ENCODE results near the gene ANKS3.

Gene ANKS3

DNA sequence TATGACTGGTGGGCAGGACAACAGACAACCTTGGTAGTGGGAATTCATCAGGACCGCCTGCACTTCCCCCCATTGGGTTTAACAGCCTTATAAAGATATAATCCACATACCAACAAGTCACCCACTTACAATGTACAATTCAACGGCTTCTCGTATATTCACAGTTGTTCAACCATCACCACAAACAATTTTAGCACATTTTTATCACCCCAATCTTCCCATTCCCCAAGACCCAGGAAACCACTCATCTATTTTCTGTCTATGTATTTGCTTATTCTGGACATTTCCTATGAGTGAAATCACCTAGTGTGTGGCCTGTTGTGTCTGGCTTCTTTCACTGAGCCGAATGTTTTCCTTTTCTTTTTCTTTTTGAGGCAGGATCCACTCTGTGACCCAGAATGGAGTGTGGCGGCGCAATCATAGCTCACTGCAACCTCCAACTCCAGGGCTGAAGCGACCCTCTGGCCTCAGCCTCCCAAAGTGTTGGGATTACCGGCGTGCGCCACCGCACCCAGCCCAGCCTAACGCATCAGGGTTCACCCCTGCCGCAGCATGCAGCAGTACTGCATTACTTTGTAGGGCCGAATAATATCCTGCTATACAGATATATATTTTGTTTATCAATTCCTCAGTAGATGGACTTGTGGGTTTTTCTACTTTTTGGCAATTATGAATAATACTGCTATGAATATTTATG is 10.9 kb downstream of the ANKS3 start:
- DNase-seq: no peak

GRCh38 chr16:4718466-4718865 is 15.6 kb downstream of the ANKS3 start:
- DNase-seq: no peak

DNA sequence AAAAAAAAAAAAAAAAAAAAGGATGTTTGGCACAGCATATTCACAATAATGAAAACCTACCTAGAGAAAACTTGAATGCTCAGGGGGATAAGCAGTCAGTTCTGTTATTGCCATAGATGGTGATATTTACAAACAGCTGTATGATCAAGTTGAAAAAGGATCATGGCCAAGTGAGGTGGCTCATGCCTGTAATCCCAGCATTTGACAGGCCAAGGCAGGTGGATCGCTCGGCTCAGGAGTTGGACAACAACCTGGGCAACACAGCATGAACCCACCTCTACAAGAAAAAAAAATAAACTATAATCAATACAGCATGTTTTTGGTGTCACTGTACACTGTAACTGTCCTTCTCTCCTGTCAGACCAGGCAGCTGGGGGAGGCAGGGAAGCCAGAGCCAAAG is 19.1 kb downstream of the ANKS3 start:
- DNase-seq: no peak

DNA sequence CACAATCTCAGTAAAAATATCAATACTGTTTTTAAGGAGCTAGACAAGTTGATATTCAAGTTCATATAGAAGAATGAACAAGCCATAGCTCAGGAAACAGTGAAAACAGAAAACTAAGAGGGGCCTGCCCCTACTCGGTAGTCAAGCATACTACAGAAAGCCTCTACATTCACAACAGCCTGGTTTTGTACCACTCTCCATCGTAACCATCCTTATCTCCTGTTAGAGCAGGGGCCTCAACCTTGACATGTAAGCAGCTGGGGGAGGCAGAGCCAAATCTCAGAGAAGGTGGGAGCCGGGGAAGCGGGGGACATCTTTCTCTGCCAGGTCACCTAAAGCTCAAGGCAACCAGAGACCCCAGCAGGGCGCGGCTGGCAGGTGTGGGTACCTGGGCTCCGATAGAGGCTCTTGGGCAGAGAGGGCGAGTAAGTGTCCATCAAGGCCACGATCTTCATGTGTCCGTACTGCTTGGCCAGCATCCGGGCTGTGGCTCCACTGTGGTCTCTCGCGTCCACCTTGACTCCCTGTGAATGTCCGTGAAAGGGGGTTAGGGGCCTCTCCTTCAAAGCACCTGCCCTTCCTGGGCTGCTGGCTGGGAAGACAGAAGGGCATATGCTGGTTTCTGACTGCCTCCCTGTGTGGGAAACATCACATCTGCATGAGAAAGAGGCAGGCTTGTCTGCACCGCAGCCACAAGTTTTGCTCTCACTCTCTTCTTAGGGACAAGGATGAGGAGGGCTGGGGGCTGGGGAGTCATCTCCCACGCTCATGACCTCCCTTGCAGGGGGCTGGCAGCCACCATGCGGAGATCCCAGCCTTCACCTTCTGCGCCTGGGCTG is 20.2 kb downstream of the ANKS3 start:
- no peak for DNase-seq

DNA sequence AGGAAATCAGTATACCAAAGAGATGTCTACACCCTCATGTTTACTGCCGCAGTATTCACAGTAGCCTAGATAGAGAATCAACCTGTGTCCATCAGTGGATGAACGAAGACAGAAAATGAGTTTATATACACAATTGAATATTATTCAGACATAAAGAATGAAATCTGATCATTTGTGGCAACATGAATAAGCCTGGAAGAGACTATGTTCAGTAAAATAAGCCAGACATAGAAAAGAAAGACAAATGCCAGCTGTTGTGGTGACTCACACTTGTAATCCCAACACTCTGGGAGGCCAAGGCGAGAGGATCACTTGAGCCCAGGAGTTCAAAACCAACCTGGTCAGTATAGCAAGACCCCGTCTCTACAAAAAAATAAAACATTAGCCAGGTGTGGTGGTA is 24.6 kb downstream of the ANKS3 start:
- DNase-seq: no peak

DNA sequence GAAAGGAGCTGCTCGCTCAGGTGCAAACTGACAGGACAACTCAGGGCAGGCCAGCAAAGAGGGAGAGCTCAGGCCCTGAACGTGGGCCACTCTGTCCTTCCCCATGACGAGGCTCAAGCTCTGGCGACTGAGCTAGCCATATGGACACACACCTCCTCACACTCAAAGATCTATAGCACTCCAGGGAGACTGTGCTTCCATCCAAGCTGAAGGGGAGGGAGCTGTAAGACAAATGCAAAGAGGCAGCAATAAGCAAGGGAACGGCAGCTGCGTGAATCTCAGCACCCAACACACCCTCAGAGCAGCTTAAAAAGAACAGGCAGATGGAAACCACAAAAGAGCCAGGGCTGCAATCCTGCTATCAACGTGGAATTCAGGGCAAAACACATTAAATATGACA is 27.2 kb downstream of the ANKS3 start:
- DNase-seq: no peak

DNA sequence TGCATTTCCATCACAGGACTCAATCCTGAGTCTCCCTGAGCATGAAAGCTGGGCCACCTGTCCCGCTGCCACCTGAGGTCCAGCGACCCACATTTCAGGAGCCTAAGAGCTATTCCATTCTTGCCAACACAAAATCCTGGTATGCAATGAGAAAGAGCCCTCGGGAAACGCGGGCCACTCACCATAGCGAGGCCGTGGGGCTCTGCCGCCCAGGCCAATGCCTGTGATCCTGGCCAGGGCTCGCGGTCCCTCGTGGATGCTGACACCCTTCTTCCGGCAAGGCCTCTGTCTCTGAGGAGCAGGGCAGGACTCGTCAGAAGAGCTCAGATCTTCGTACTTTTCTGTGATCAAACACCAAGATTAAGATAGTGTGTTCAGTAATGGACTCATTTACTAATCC is 29.2 kb downstream of the ANKS3 start:
- DNase-seq: no peak

- no peak for DNase-seq
Measured at GRCh38 chr16:4704491-4704890, 29.6 kb downstream of the ANKS3 start.

- no peak for DNase-seq
Measured at GRCh38 chr16:4703906-4704305, 30.2 kb downstream of the ANKS3 start.

DNA sequence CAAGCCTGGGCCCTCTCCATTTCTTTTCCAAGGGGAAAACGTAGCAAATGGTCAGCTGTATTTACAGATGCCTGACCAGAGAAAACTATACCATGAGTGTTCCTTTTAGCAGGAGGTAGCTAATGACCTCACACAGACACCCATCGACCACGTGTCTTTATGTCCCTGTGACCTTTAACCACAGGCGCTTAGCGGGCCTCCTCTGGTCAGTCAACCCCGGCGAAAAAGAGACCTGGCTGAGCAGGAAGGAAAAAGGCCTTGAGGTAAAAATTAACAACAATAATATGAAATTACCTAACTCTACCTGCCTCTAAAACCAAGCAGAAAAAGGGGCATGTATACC is 31.6 kb downstream of the ANKS3 start:
- DNase-seq: no peak

GRCh38 chr16:4701791-4702465 is 32.1 kb downstream of the ANKS3 start:
- no peak for DNase-seq

- DNase-seq: no peak
Measured at GRCh38 chr16:4700997-4701743, 32.9 kb downstream of the ANKS3 start.

GRCh38 chr16:4700380-4700996 is 33.6 kb downstream of the ANKS3 start:
- no peak for DNase-seq

GRCh38 chr16:4699046-4699556 is 35.0 kb downstream of the ANKS3 start:
- no peak for DNase-seq

- DNase-seq: no peak
Measured at GRCh38 chr16:4698321-4699045, 35.6 kb downstream of the ANKS3 start.

GRCh38 chr16:4697848-4698291 is 36.2 kb downstream of the ANKS3 start:
- DNase-seq: no peak

GRCh38 chr16:4696905-4697847 is 36.9 kb downstream of the ANKS3 start:
- no peak for DNase-seq

- no peak for DNase-seq
Measured at GRCh38 chr16:4696172-4696904, 37.7 kb downstream of the ANKS3 start.

DNA sequence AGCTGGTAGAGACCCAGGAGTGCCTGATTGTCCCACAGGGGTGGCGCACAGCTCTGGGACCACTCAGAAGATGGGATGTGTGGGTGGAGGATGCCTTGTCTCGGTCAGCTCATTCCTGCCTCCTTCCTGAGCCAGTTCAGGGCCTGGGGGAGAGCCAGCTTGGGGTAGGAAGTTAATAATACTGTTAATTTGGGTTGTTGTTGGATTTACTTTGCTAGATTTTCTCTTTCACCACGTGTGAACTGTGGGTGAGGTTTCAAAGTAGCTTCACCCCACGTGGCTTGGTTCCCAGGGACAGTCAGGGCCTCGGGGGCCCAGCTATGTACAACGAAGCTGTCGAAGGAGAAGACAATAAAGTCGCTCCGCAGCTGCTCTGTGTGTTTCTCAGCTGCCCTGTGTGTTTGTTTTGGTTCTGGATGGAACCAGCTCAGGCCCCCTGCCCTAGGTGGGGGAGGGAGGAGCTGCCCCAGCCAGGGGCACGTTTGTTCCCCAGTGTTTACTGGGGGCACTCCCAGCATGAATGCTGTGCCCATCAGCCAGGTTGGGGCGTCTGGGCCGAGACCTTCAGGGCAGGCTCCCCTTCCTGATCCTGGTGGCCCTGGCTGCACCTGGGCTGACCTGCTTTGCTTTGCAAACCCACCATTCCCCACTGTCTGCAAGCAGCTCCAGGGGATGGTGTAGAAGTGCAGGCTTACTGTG is 38.4 kb downstream of the ANKS3 start:
- no peak for DNase-seq

Measured in bone marrow (tissue), 2 donors.